Subcutaneous abdominal adipose tissue (tissue), 5 donors: Measurements from ENCODE around the gene RAVER2.

Source experiments
- H3K27ac ChIP-seq: one replicate; pipeline ENCODE4 v1.7.0; 2013; ENCODE audit warnings: low read depth, mild to moderate bottlenecking, inconsistent platforms, low read length, moderate library complexity
- H3K27me3 ChIP-seq, 5 donors: one replicate each; pipeline ENCODE4 v1.7.0; 2013; ENCODE audit warnings: low read length in 5 of 5, inconsistent platforms in 1 of 5; ENCODE audit not compliant: control insufficient read depth in 5 of 5, insufficient read depth in 4 of 5
- H3K36me3 ChIP-seq, 5 donors: one replicate each; pipeline ENCODE4 v1.7.0; 2013; ENCODE audit warnings: low read length in 5 of 5; ENCODE audit not compliant: control insufficient read depth in 5 of 5, insufficient read depth in 5 of 5
- H3K4me1 ChIP-seq, 5 donors: one replicate each; pipeline ENCODE4 v1.7.0; 2013; ENCODE audit warnings: low read length in 5 of 5, mild to moderate bottlenecking in 3 of 5, moderate library complexity in 1 of 5; ENCODE audit not compliant: control insufficient read depth in 5 of 5, insufficient read depth in 5 of 5
- H3K4me3 ChIP-seq, 5 donors: one replicate each; pipeline ENCODE4 v1.7.0; 2013; ENCODE audit warnings: low read length in 5 of 5, low read depth in 1 of 5
- H3K9ac ChIP-seq, 5 donors: one replicate each; pipeline ENCODE4 v1.7.0; 2013; ENCODE audit warnings: low read length in 5 of 5, mild to moderate bottlenecking in 4 of 5, moderate library complexity in 3 of 5
- H3K9me3 ChIP-seq, 5 donors: one replicate each; pipeline ENCODE4 v1.7.0; 2013; ENCODE audit warnings: low read length in 5 of 5; ENCODE audit not compliant: control insufficient read depth in 5 of 5
- donor health status: healthy.
- donor health status: healthy.
- donor health status: healthy.
- donor health status: healthy.
- donor health status: healthy.

Gene RAVER2

DNA sequence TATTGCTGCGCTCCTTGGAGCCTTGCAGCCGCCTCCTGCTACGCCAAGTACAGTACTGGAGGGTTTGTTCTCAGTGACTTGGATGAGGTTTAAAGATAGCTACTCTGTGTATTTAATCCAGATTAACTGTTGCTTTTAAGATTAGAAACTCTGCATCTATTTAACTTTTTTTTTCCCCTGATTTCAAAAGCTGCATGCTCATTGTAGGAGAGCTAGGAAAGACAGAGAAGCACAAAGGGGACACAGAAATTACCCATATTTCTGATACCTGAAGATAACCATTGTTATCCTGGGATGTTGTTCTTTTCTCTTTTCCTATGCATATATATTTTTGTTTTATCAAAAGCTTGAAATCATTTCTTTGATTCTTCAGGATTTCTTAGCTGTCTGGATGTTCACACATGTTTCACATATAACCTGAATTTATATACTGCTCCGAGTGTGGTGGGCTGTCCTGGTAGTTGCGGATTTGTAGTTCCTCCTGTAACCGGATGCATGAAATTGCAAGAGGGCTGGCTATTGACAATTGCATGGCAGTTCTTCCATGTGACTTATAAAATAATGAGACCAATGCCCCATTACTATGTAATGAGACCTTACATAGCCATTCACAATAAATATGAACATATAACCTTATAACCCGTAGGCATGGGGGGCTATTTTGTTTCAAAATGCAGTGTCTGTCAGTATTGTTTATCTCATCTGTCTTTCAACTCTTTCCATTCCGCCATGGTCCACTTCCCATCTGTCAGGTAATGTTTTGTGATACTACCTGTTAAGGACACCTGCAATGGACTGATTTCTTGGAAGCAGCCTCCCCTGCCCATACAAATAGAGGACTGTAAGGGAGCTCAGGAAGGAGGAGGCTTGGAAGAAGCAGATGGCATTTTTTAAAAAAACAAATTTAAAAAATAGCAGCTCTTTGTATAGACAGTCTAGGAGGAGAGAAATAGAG lies 1.4 kb downstream of the RAVER2 start:
- Histone ChIP-seq H3K9ac (peak overlapping the region in 3 of 5 donors; percentile 72 to 86 (median 73)), H3K9me3 (no peaks in the 10 kb centered on the region), H3K27ac (peak overlapping the region; percentile 41), H3K27me3 (no peaks in the 10 kb centered on the region), H3K36me3 (no peaks in the 10 kb centered on the region), H3K4me1 (peaks cover 0 to 25% (median 15%) of the 10 kb centered on the region in 5 donors), H3K4me3 (peak overlapping the region; percentile 78 to 93 (median 82))

DNA sequence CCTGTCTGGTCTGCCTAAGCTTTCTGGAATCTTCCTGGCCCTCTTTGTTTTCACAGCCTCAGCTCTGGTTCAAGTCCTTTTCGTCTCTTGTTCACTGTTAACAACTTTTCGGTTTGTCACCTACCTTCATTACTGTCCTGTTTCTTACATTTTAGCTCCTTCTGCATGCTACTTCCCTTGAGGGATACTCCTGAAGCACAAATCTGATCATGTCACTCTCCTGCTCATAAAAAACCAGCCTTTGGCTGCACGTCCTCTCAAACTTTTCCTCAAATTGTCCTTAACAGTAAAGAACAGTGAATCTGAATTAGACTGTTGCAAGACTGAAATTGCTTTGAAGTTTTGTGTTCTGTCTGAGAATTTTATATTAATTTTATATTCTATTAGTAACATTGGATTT lies 3.3 kb downstream of the RAVER2 start:
- no peaks in the 10 kb centered on the region for H3K9me3 ChIP-seq
- H3K4me1 ChIP-seq = peaks cover 0 to 25% (median 15%) of the 10 kb centered on the region in 5 donors
- no peak overlapping the region for H3K4me3 ChIP-seq
- no peak overlapping the region for H3K27ac ChIP-seq
- no peaks in the 10 kb centered on the region for H3K27me3 ChIP-seq
- no peak overlapping the region for H3K9ac ChIP-seq
- no peaks in the 10 kb centered on the region for H3K36me3 ChIP-seq

DNA sequence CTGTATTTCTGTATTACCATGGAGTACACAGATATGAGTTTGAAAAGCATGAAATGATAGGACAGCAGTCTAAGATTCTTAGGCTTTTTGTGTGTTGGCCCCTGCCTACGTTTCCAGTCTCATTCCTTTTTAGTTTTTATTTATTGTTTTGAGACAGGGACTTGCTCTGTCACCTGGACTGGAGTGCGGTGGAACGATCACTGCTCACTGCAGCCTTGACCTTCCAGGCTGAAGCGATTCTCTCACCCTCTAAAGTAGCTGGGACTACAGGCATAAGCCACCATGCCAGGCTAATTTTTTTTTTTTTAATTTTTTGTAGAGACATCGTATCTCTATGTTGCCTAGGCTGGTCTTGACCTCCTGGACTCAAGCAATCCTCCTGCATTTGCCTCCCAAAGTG lies 3.8 kb downstream of the RAVER2 start:
- Histone ChIP-seq H3K9me3 (no peaks in the 10 kb centered on the region), H3K27me3 (no peaks in the 10 kb centered on the region), H3K9ac (no peak overlapping the region), H3K4me1 (peaks cover 0 to 25% (median 15%) of the 10 kb centered on the region in 5 donors), H3K4me3 (no peak overlapping the region), H3K36me3 (no peaks in the 10 kb centered on the region), H3K27ac (no peak overlapping the region)

DNA sequence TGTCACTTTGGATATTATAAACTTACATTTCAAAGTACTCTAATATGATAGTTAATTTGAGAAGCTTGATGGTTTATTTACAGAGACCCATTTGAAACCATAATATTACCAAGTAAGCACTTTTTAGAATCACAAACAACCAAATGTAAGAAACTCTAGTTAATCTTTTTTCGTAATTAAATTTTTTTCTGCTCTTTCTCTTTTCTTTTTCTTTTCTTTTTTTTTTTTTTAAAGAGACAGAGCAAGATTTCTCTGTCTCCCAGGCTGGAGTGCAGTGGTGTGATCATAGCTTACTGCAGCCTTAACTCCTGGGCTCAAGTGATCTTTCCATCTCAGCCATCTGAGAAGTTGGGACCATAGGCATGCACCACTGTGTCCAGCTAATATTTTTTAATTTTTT lies 5.2 kb downstream of the RAVER2 start:
- H3K27me3 ChIP-seq = no peaks in the 10 kb centered on the region
- H3K4me3 ChIP-seq = no peak overlapping the region
- H3K4me1 ChIP-seq = peaks cover 0 to 16% (median 16%) of the 10 kb centered on the region in 5 donors
- no peaks in the 10 kb centered on the region for H3K36me3 ChIP-seq
- no peak overlapping the region for H3K27ac ChIP-seq
- H3K9ac ChIP-seq = no peak overlapping the region
- no peaks in the 10 kb centered on the region for H3K9me3 ChIP-seq

DNA sequence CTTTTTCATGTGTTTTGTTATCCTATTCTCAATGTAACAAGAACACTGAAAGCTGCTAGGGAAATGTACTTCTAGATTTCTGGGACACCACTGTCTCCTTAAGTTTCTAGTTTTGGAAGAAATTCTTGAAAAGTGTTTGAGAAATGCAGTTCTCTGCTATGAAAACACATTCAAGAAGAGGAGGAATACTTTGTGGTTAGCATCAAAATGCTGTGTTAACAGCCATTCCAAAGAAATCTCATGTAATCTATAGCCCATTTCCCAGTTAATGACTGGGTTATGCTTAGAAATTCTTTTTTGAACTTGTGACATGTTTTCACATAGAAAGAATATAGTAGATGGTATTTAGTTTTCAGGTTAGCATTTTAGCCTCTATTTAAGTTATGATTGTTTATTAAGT lies 6.0 kb downstream of the RAVER2 start:
- Histone ChIP-seq H3K4me1 (peaks cover 0 to 10% (median 9%) of the 10 kb centered on the region in 5 donors), H3K36me3 (no peaks in the 10 kb centered on the region), H3K27me3 (no peaks in the 10 kb centered on the region), H3K27ac (no peak overlapping the region), H3K9ac (no peak overlapping the region), H3K9me3 (no peaks in the 10 kb centered on the region), H3K4me3 (no peak overlapping the region)

DNA sequence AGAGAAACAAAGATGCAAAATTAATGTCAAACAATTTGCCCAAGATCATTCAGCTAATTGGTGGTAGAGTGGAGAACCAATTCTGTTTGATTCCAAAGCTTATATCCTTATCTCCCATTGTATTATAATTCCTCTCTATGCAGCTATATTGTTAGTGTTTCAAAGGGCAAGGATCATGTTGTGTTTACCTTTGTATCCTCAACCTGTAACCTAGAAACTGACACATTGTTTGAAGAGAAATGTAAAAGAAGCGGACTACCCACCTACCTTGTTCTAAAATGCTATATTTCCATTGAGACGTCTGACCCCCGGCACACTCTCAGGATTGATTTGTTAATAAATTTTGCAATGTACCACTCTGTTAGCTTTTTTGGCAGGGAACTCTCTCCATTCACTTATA lies 9.3 kb downstream of the RAVER2 start:
- Histone ChIP-seq H3K4me3 (peak overlapping the region in 1 of 5 donors; percentile 7), H3K4me1 (peaks cover 0 to 7% (median 6%) of the 10 kb centered on the region in 5 donors), H3K27me3 (no peaks in the 10 kb centered on the region), H3K9ac (no peak overlapping the region), H3K9me3 (peaks cover 0 to 4% (median 0%) of the 10 kb centered on the region in 5 donors), H3K36me3 (no peaks in the 10 kb centered on the region), H3K27ac (no peak overlapping the region)

DNA sequence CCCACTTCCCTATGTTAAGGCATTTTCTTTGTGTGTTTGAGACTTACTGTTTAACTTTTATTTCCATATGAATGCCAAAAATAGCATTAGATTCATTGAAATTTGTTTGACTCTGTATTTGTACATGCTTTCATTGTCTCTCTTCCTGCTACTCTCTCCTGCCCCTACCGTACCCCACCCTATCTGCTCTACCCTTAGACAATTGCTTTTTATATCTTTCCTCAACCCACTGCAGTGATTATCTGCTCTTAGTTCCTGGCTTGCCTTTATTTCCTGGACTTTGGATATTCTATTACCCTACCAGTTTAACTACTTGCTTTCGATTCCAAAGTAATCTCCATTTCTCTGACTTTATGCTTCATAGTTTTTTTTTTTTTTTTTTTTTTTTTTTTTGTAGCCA lies 10.5 kb downstream of the RAVER2 start:
- Histone ChIP-seq H3K27me3 (no peaks in the 10 kb centered on the region), H3K9ac (no peak overlapping the region), H3K36me3 (no peaks in the 10 kb centered on the region), H3K4me1 (peaks cover 0 to 7% (median 6%) of the 10 kb centered on the region in 5 donors), H3K4me3 (no peak overlapping the region), H3K27ac (no peak overlapping the region), H3K9me3 (peaks cover 0 to 4% (median 0%) of the 10 kb centered on the region in 5 donors)

DNA sequence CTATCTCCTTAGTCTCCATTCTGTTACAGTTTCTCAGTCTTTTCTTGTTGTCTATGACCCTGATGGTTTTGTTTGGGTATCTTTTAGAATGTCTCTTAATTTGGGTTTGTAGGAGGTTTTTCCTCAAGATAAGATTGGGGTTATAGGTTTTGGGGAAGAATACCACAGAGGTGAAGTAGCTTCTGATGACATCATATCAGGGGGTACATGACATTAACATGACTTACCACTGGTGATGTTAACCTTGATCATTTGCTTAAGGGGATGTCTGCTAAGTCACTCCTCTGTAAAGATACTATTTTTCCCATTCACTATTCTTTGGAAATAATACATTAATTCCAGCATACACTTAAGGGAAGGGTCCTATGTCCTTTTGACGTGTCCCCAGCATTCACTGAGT lies 11.9 kb downstream of the RAVER2 start:
- H3K36me3 ChIP-seq = no peaks in the 10 kb centered on the region
- no peaks in the 10 kb centered on the region for H3K27me3 ChIP-seq
- H3K9ac ChIP-seq = no peak overlapping the region
- H3K9me3 ChIP-seq = peaks cover 0 to 4% (median 0%) of the 10 kb centered on the region in 5 donors
- H3K4me1 ChIP-seq = peaks cover 0 to 7% (median 6%) of the 10 kb centered on the region in 5 donors
- no peak overlapping the region for H3K27ac ChIP-seq
- no peak overlapping the region for H3K4me3 ChIP-seq

DNA sequence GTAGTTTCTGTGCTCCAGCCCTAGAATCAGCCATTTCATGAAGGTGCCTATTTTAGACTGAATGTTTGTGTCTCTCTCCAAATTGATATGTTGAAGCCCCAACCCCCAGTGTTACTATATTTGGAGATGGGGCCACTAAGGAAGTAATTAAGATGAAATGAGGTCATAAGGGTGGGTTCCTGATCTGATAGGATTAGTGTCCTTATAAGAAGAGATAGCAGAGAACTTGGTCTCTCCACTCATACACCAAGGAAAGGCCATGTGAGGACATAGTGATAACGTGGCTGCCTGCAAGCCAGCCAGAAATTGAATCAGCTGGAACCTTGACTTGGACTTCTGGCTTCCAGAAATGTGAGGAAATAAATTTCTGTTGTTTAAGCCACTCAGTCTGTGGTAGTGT lies 12.3 kb downstream of the RAVER2 start:
- Histone ChIP-seq H3K9ac (no peak overlapping the region), H3K4me3 (no peak overlapping the region), H3K27me3 (no peaks in the 10 kb centered on the region), H3K27ac (no peak overlapping the region), H3K36me3 (no peaks in the 10 kb centered on the region), H3K9me3 (peaks cover 0 to 4% (median 0%) of the 10 kb centered on the region in 5 donors), H3K4me1 (peaks cover 0 to 7% (median 6%) of the 10 kb centered on the region in 5 donors)

DNA sequence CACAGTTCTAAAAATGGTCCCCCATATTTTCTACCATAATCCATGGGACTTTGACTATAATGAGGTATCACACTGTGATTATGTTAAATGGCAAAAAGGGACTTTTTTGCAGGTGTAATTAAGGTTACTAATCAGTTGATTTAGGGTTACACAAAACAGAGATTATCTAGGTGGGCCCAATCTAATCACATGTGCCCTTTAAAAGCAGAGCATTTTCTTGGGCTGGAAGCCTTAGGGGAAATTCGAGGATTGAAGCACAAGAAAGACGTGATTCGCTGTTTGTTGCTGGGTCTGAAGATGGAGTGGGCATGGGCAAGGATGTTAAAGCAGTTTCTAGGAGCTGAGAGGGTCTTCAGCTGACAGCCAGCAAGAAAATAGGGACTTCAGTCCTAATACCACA lies 13.4 kb downstream of the RAVER2 start:
- H3K4me1 ChIP-seq = peaks cover 0 to 7% (median 6%) of the 10 kb centered on the region in 5 donors
- H3K27ac ChIP-seq = no peak overlapping the region
- peaks cover 0 to 4% (median 0%) of the 10 kb centered on the region in 5 donors for H3K9me3 ChIP-seq
- H3K36me3 ChIP-seq = no peaks in the 10 kb centered on the region
- no peaks in the 10 kb centered on the region for H3K27me3 ChIP-seq
- H3K9ac ChIP-seq = no peak overlapping the region
- H3K4me3 ChIP-seq = no peak overlapping the region
